Fibroblast of skin of abdomen (primary cell): ENCODE measurements around the gene UBL7. TPM values are rescaled to one million over a fixed set of nuclear protein-coding genes. Genes with fewer than 3 reads are reported as not detected.
"Not testable (repeated sequence)": the region's sequence is repeated elsewhere in the genome, so short reads cannot be mapped to it uniquely, and the experiment has no call there.

ENCODE experiments used
- DNase-seq: peaks from one replicate; pipeline ENCODE4 v3.0.0-alpha.2; 2013
- polyA plus RNA-seq, 2 experiments: library from polyadenylated mRNA; unstranded; fragments of 120-200 nt; gene quantifications; one replicate each; pipeline ENCODE4 v1.2.1, GENCODE V29; 2013; ENCODE audit not compliant: insufficient read length in 2 of 2

Gene UBL7
- 47.2 TPM for polyA plus RNA-seq (2013, experiment 1 of 2; ENCODE audit: insufficient read length)
- polyA plus RNA-seq (2013, experiment 2 of 2; ENCODE audit: insufficient read length): 52.3 TPM

- DNase-seq: peak; percentile 96
Observed at GRCh38 chr15:74460871-74461846, at the start of gene UBL7. TSS of gene UBL7 (minus strand) at chr15:74461160. CDS start at chr15:74458867, 2,293 bp downstream.

GRCh38 chr15:74506515-74506840, 45.5 kb upstream of the UBL7 start:
- DNase-seq: no peak

GRCh38 chr15:74505837-74506514, 45.0 kb upstream of the UBL7 start:
- peak; percentile 18 for DNase-seq

GRCh38 chr15:74504836-74505235, 43.9 kb upstream of the UBL7 start:
- no peak for DNase-seq

GRCh38 chr15:74504418-74504817, 43.5 kb upstream of the UBL7 start:
- DNase-seq: no peak

GRCh38 chr15:74502301-74502700, 41.3 kb upstream of the UBL7 start:
- DNase-seq: no peak

- DNase-seq: no peak
Observed at GRCh38 chr15:74500401-74500800, 39.4 kb upstream of the UBL7 start.

- no peak for DNase-seq
Observed at GRCh38 chr15:74499366-74499765, 38.4 kb upstream of the UBL7 start.

- no peak for DNase-seq
Observed at GRCh38 chr15:74497584-74497983, 36.6 kb upstream of the UBL7 start.

GRCh38 chr15:74496648-74497047, 35.7 kb upstream of the UBL7 start:
- DNase-seq: no peak

GRCh38 chr15:74490339-74490689, 29.4 kb upstream of the UBL7 start:
- no peak for DNase-seq

- DNase-seq: peak; percentile 42
Observed at GRCh38 chr15:74489518-74490338, 28.8 kb upstream of the UBL7 start.

- no peak for DNase-seq
Observed at GRCh38 chr15:74488776-74489175, 27.8 kb upstream of the UBL7 start.

- DNase-seq: no peak
Observed at GRCh38 chr15:74482661-74483060, 21.7 kb upstream of the UBL7 start.

- not testable (repeated sequence) for DNase-seq
Observed at GRCh38 chr15:74480364-74480763, 19.4 kb upstream of the UBL7 start.

GRCh38 chr15:74471621-74472020, 10.7 kb upstream of the UBL7 start:
- not testable (repeated sequence) for DNase-seq

- no peak for DNase-seq
Observed at GRCh38 chr15:74470631-74471395, 9.9 kb upstream of the UBL7 start.

- DNase-seq: no peak
Observed at GRCh38 chr15:74468341-74469032, 7.5 kb upstream of the UBL7 start.

GRCh38 chr15:74466570-74466969, 5.6 kb upstream of the UBL7 start:
- DNase-seq: no peak

GRCh38 chr15:74464897-74465296, 3.9 kb upstream of the UBL7 start:
- DNase-seq: no peak

GRCh38 chr15:74464216-74464615, 3.3 kb upstream of the UBL7 start:
- no peak for DNase-seq
